HFFc6 (cell line): ENCODE measurements around the gene DBF4B. TPM values are rescaled to one million over a fixed set of nuclear protein-coding genes. Genes with fewer than 3 reads are reported as not detected.

ENCODE experiments used
- DNase-seq: peaks from one replicate; pipeline ENCODE4 v3.0.0-alpha.2; 2018
- H3K27ac Mint-ChIP-seq: 2 replicates; pipeline ENCODE4 v1.8.0; 2020; ENCODE audit warnings: mild to moderate bottlenecking, mixed read lengths
- H3K27me3 Mint-ChIP-seq: 2 replicates; pipeline ENCODE4 v1.8.0; 2021; ENCODE audit warnings: mild to moderate bottlenecking, moderate library complexity, mixed read lengths; ENCODE audit not compliant: insufficient read depth
- H3K36me3 Mint-ChIP-seq: 2 replicates; pipeline ENCODE4 v1.8.0; 2021; ENCODE audit warnings: low read depth, mixed read lengths
- H3K4me1 Mint-ChIP-seq: 2 replicates; pipeline ENCODE4 v1.8.0; 2020; ENCODE audit warnings: low read depth, mixed read lengths
- H3K4me3 Mint-ChIP-seq: 2 replicates; pipeline ENCODE4 v1.8.0; 2020; ENCODE audit warnings: mild to moderate bottlenecking, moderate library complexity, mixed read lengths
- H3K9me3 Mint-ChIP-seq: 2 replicates; pipeline ENCODE4 v1.8.0; 2020; ENCODE audit warnings: mild to moderate bottlenecking, mixed read lengths
- CTCF ChIP-seq: fragments of 200-600 bp; sonication (generic); IDR thresholded peaks from 2 replicates; pipeline ENCODE4 v1.5.0; 2021; ENCODE audit warnings: antibody characterized with exemption, mild to moderate bottlenecking
- total RNA-seq, 6 experiments: library from RNA; stranded (reverse); fragmentation: NEBNext Ultra II Directional; extraction: Animal tissue kit (Norgen Biotek cat#: 25700); gene quantifications; 2 replicates in 1 of 6; 3 replicates in 5 of 6; pipeline ENCODE4 v1.2.3, GENCODE V29; 2021

Gene DBF4B
- total RNA-seq, 6 experiments from 2014 or later: 5.5 to 11.9 (median 10.8) TPM

- peaks cover 14% of the 10 kb centered on the region for H3K27me3 Mint-ChIP-seq
- TF ChIP-seq CTCF: no peak
- H3K36me3 Mint-ChIP-seq: no peaks in the 10 kb centered on the region
These were observed 60.8 kb downstream of the DBF4B start for GRCh38 chr17:44769230-44769629.

GRCh38 chr17:44769647-44770084, 61.2 kb downstream of the DBF4B start:
- no peak for TF ChIP-seq CTCF
- H3K27me3 Mint-ChIP-seq: peaks cover 14% of the 10 kb centered on the region
- H3K9me3 Mint-ChIP-seq: no peaks in the 10 kb centered on the region
- H3K27ac Mint-ChIP-seq: no peak overlapping the region
- no peak overlapping the region for H3K4me3 Mint-ChIP-seq
- no peaks in the 10 kb centered on the region for H3K36me3 Mint-ChIP-seq
- no peak for DNase-seq
- no peaks in the 10 kb centered on the region for H3K4me1 Mint-ChIP-seq

More at GRCh38 chr17:44769230-44769629, 60.8 kb downstream of the DBF4B start:
- Mint-ChIP-seq H3K9me3 (no peaks in the 10 kb centered on the region), H3K4me1 (no peaks in the 10 kb centered on the region), H3K4me3 (no peak overlapping the region), H3K27ac (no peak overlapping the region)
- DNase-seq: no peak

GRCh38 chr17:44770166-44770925, 61.9 kb downstream of the DBF4B start:
- no peak overlapping the region for H3K27ac Mint-ChIP-seq
- no peaks in the 10 kb centered on the region for H3K36me3 Mint-ChIP-seq
- H3K4me1 Mint-ChIP-seq: no peaks in the 10 kb centered on the region
- no peaks in the 10 kb centered on the region for H3K9me3 Mint-ChIP-seq
- peaks cover 14% of the 10 kb centered on the region for H3K27me3 Mint-ChIP-seq
- H3K4me3 Mint-ChIP-seq: no peak overlapping the region
- DNase-seq: no peak
- TF ChIP-seq CTCF: no peak

- no peaks in the 10 kb centered on the region for H3K36me3 Mint-ChIP-seq
- H3K27me3 Mint-ChIP-seq: peaks cover 10% of the 10 kb centered on the region
- H3K27ac Mint-ChIP-seq: no peak overlapping the region
- H3K4me1 Mint-ChIP-seq: no peaks in the 10 kb centered on the region
- H3K4me3 Mint-ChIP-seq: no peak overlapping the region
- no peak for TF ChIP-seq CTCF
- DNase-seq: no peak
- H3K9me3 Mint-ChIP-seq: no peaks in the 10 kb centered on the region
These were observed 64.0 kb downstream of the DBF4B start for GRCh38 chr17:44772308-44773045.

- Mint-ChIP-seq H3K4me3 (no peak overlapping the region), H3K36me3 (no peaks in the 10 kb centered on the region), H3K27me3 (peaks cover 7% of the 10 kb centered on the region), H3K27ac (no peak overlapping the region), H3K4me1 (no peaks in the 10 kb centered on the region), H3K9me3 (no peaks in the 10 kb centered on the region)
- TF ChIP-seq CTCF: no peak
- no peak for DNase-seq
These were observed 64.7 kb downstream of the DBF4B start for GRCh38 chr17:44773140-44773539.
